HUES6 (cell line): ENCODE results near the gene LDB2.

Experiments used
- H3K27ac ChIP-seq: 2 replicates; pipeline ENCODE4 v1.7.0; 2013; ENCODE audit warnings: low read depth, mild to moderate bottlenecking, low read length, inconsistent platforms
- H3K27me3 ChIP-seq: 2 replicates; pipeline ENCODE4 v1.6.1; 2013; ENCODE audit warnings: low read length; ENCODE audit not compliant: control insufficient read depth, insufficient read depth
- H3K36me3 ChIP-seq: 2 replicates; pipeline ENCODE4 v1.6.1; 2013; ENCODE audit warnings: low read length; ENCODE audit not compliant: control insufficient read depth, insufficient read depth
- H3K4me1 ChIP-seq: 2 replicates; pipeline ENCODE4 v1.6.1; 2013; ENCODE audit warnings: low read length; ENCODE audit not compliant: control insufficient read depth, insufficient read depth
- H3K4me3 ChIP-seq: 2 replicates; pipeline ENCODE4 v1.5.1; 2013; ENCODE audit warnings: low read depth, low read length
- H3K9ac ChIP-seq: one replicate; pipeline ENCODE4 v1.6.1; 2013; ENCODE audit warnings: mild to moderate bottlenecking, low read length
- H3K9me3 ChIP-seq: 2 replicates; pipeline ENCODE4 v1.6.1; 2013; ENCODE audit warnings: low read depth, low read length; ENCODE audit not compliant: control insufficient read depth, insufficient read depth

The LDB2 gene

DNA sequence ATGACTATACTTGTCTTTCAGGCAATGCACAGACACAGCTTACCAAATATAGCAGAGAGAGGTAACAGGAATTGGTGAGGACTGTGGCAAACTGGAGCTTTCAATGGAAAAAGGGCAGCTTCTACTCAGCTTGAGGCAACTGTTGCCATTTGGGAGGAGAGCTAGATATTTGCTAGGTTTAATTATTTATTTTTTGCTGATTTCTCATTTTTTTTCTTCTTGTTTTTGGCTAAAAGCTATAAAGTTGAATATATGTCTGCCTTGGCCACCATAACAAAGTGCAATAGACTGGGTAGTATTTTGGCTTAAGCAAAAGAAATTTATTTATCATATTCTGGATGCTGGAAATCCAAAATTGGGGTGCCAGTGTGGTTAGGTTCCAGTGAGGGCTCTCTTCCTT, 93.9 kb downstream of the LDB2 start:
- Histone ChIP-seq H3K9ac (no peak overlapping the region), H3K4me3 (no peak overlapping the region), H3K9me3 (peaks cover 6% of the 10 kb centered on the region), H3K4me1 (no peaks in the 10 kb centered on the region), H3K36me3 (peaks cover 13% of the 10 kb centered on the region), H3K27ac (no peak overlapping the region), H3K27me3 (no peaks in the 10 kb centered on the region)

DNA sequence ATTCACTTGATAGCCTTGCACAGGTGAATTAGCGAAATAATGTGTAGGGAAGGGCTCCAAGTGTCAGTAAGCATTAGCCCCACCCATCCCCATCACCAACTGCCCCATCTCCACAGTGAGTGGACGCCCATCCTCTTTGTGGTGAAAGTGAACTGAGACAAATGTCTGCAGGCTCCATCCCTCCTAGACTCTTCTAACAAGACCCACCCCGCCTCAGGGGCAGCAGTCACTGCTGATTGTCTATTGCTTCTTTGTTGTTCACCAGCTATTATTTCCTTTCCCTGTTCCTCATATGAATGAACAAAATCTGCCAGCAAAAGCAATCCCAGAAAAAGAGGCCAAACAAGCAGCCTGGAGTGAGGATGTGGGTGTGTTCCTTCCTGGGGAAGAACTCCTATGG, 96.4 kb downstream of the LDB2 start:
- H3K36me3 ChIP-seq = peaks cover 13% of the 10 kb centered on the region
- no peak overlapping the region for H3K4me3 ChIP-seq
- H3K27ac ChIP-seq = no peak overlapping the region
- no peaks in the 10 kb centered on the region for H3K9me3 ChIP-seq
- no peaks in the 10 kb centered on the region for H3K27me3 ChIP-seq
- H3K9ac ChIP-seq = no peak overlapping the region
- H3K4me1 ChIP-seq = peaks cover 3% of the 10 kb centered on the region; the same call in 1 of the 2 replicates

- no peaks in the 10 kb centered on the region for H3K9me3 ChIP-seq
- no peak overlapping the region for H3K9ac ChIP-seq
- H3K4me1 ChIP-seq = peaks cover 3% of the 10 kb centered on the region; the same call in 1 of the 2 replicates
- no peaks in the 10 kb centered on the region for H3K27me3 ChIP-seq
- no peak overlapping the region for H3K27ac ChIP-seq
- H3K36me3 ChIP-seq = peaks cover 13% of the 10 kb centered on the region
- H3K4me3 ChIP-seq = no peak overlapping the region
Observed at GRCh38 chr4:16801356-16801755, 97.1 kb downstream of the LDB2 start.

- Histone ChIP-seq H3K27ac (no peak overlapping the region), H3K36me3 (no peaks in the 10 kb centered on the region), H3K9ac (no peak overlapping the region), H3K9me3 (no peaks in the 10 kb centered on the region), H3K4me1 (peaks cover 51% of the 10 kb centered on the region), H3K27me3 (no peaks in the 10 kb centered on the region), H3K4me3 (no peak overlapping the region)
Observed at GRCh38 chr4:16794816-16795445, 103.5 kb downstream of the LDB2 start.

- peaks cover 68% of the 10 kb centered on the region for H3K4me1 ChIP-seq
- no peaks in the 10 kb centered on the region for H3K27me3 ChIP-seq
- no peak overlapping the region for H3K9ac ChIP-seq
- no peak overlapping the region for H3K4me3 ChIP-seq
- no peaks in the 10 kb centered on the region for H3K36me3 ChIP-seq
- no peaks in the 10 kb centered on the region for H3K9me3 ChIP-seq
- peak overlapping the region; percentile 20; the same call in 1 of the 2 replicates for H3K27ac ChIP-seq
Observed at GRCh38 chr4:16791460-16791859, 107.0 kb downstream of the LDB2 start.

DNA sequence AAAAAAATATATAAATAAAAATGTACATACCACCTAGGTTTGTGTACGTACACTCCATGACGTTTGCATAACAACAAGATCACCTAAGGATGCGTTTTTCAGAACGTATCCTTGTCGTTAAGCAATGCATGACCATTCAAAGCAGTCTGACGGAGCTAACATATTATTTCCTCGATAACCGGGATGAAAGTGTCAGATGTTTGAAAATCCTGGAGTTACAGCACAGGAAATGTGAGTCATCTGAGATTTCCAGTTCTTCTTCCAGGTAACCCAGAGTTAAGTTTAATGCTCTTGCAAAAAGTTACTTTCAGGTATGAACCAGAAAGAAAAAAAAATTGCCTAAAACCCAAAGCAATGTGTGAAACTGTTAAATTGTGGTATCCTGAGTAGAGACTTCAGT, 107.9 kb downstream of the LDB2 start:
- Histone ChIP-seq H3K9me3 (no peaks in the 10 kb centered on the region), H3K27ac (peak overlapping the region; percentile 42; the same call in 1 of the 2 replicates), H3K27me3 (no peaks in the 10 kb centered on the region), H3K9ac (no peak overlapping the region), H3K4me1 (peaks cover 77% of the 10 kb centered on the region), H3K36me3 (no peaks in the 10 kb centered on the region), H3K4me3 (no peak overlapping the region)

DNA sequence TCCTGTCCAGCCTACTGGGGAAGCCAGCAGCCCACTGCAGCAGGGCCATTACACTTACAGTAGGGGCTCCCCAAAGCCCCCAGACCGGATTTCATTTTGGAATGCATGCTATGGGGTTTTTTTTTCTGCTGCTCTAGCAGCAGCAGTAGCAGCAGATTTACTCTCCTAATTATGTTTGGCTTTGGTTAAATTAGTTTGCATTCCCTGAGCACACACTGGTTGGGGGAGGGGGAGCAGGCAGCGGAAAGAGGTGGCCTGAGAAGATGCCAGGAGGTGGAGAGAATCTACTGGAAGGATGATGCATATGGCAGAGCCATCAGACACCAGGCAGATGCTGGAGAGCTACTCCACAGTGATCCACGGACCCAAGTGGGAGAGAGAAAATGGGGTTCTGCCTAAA, 109.6 kb downstream of the LDB2 start:
- H3K4me3 ChIP-seq = no peak overlapping the region
- H3K27ac ChIP-seq = no peak overlapping the region
- H3K27me3 ChIP-seq = no peaks in the 10 kb centered on the region
- H3K9ac ChIP-seq = no peak overlapping the region
- no peaks in the 10 kb centered on the region for H3K36me3 ChIP-seq
- no peaks in the 10 kb centered on the region for H3K9me3 ChIP-seq
- peaks cover 76% of the 10 kb centered on the region for H3K4me1 ChIP-seq

- H3K27ac ChIP-seq = no peak overlapping the region
Observed at GRCh38 chr4:16785793-16786527, 112.5 kb downstream of the LDB2 start.

DNA sequence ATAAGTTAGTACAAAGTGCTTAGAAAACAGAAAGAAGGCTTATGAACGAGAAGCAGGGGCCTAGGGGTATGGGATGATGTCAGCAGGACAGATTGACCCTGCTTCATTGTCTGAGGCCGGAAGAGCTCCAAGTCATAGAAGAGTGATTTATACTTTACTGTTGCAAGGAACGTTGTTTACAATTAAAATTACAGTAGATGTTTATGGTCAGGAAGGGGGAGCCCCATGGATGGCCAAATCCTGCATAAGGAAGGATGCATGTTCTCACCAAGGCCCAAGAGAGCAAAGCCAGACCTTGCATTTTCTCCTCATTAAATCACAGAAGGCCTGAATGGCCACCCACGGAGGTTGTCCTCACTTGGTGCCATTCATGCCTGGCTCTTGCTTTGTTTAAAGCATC, 115.3 kb downstream of the LDB2 start:
- no peaks in the 10 kb centered on the region for H3K36me3 ChIP-seq
- H3K27me3 ChIP-seq = no peaks in the 10 kb centered on the region
- no peaks in the 10 kb centered on the region for H3K9me3 ChIP-seq
- H3K27ac ChIP-seq = peak overlapping the region; percentile 51; the same call in 1 of the 2 replicates
- H3K9ac ChIP-seq = no peak overlapping the region
- H3K4me3 ChIP-seq = peak overlapping the region; percentile 31; the same call in 1 of the 2 replicates
- H3K4me1 ChIP-seq = peaks cover 34% of the 10 kb centered on the region

More at GRCh38 chr4:16785793-16786527, 112.5 kb downstream of the LDB2 start:
- H3K27me3 ChIP-seq = no peaks in the 10 kb centered on the region
- H3K36me3 ChIP-seq = no peaks in the 10 kb centered on the region
- H3K9ac ChIP-seq = no peak overlapping the region
- H3K9me3 ChIP-seq = no peaks in the 10 kb centered on the region
- peaks cover 63% of the 10 kb centered on the region for H3K4me1 ChIP-seq
- H3K4me3 ChIP-seq = no peak overlapping the region

GRCh38 chr4:16779028-16779675, 119.3 kb downstream of the LDB2 start:
- Histone ChIP-seq H3K9me3 (no peaks in the 10 kb centered on the region), H3K4me3 (no peak overlapping the region), H3K27me3 (no peaks in the 10 kb centered on the region), H3K4me1 (peaks cover 38% of the 10 kb centered on the region), H3K27ac (no peak overlapping the region), H3K9ac (no peak overlapping the region), H3K36me3 (peaks cover 5% of the 10 kb centered on the region; the same call in 1 of the 2 replicates)

DNA sequence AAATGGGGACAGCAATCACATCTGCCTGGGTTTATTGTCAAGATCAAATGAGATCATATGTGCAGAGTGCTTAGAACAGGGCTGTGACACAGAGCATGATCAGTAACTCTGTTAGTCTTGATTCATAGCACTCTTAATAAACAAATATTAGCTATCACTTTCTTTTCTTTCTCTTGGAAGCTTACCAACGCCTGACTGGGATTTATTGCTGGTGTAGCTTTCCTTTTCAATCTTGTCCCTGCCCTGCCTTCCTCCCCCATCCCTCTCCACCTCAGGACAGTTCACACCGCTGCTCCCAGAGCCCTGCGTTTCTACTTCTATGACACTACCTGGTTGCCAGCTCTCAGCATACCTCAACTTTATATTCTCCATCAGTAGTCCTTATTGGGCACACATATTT, 120.7 kb downstream of the LDB2 start:
- H3K4me1 ChIP-seq = peaks cover 24% of the 10 kb centered on the region
- H3K27ac ChIP-seq = no peak overlapping the region
- no peak overlapping the region for H3K9ac ChIP-seq
- H3K4me3 ChIP-seq = no peak overlapping the region
- H3K27me3 ChIP-seq = no peaks in the 10 kb centered on the region
- 0 out of 2 replicates have a peak, but pooled peaks cover 2% of the 10 kb centered on the region for H3K9me3 ChIP-seq
- peaks cover 5% of the 10 kb centered on the region; the same call in 1 of the 2 replicates for H3K36me3 ChIP-seq
